ENCODE measurements around the gene EPHA4.
A peak's percentile ranks its signal among the peaks of the same experiment; 100 is the strongest.

EPHA4 gene

DNA sequence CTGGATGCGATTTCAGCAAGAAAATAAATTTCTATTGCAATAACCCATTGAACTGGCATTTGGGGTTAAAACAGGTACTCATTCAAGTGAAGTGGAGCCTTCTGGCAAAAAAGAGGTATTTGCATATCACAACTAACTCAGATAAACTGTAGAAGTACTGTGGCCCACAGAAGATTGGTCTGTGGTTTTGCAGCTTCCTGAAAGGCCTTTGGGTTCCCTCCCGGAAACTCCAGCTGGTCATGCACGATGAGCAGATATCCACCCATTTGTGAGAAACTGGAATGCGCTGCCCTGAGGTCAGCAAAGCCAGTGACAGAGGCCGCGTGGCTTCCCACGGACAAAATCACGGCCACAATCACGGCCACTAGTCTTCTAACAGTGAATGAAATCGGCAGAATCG, 106.3 kb downstream of the EPHA4 start:
- no peak for DNase-seq

DNA sequence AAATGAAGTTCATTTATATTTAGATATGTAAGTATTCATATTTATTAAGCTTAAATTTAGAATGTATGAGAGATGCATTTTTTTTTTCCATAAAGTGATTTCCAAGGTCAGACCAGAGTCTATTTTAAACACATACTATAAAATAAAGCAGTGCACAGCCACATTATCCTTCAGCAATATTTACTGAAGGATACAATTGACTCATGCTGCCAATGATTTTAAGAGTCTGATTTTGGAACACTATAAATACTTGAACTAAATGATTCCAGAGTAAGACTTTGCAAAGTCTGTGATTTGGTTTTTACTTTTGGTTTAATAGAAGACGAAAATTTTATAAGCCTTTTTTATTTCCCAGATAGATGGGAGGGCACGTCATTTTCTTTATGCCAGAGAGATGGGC, 107.1 kb downstream of the EPHA4 start:
- no peak for DNase-seq

DNA sequence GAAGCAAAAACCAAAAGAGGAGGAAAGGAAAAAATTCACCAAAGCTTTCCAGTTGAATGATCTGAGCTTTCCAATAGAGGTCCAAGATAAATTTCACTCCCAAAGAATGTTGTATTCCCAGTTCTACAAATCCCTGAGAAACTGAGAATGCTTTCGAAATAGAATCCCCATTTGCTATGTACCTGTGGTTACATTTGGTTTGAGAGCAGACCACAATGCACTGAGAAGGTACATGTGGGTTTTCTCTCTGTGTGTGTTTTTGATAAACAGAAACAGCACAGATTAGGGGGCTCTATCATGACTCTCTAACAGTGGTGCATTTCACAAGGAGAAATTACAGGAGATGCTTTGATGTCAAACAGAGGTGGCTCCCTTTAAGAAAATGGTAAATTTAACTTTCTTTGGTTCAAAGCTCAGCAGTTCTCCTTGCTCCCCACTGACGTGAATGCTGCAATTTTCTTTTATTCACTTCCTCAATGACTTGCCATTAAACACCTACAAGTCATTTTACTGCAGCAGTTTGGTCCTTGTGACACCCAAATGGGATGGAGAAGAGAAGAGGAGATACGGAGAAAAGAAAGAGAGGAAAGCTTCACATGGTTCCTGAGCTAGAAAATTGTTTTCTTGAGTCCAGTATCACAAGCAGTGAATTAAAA, 108.7 kb downstream of the EPHA4 start:
- peak; percentile 27 for DNase-seq

DNA sequence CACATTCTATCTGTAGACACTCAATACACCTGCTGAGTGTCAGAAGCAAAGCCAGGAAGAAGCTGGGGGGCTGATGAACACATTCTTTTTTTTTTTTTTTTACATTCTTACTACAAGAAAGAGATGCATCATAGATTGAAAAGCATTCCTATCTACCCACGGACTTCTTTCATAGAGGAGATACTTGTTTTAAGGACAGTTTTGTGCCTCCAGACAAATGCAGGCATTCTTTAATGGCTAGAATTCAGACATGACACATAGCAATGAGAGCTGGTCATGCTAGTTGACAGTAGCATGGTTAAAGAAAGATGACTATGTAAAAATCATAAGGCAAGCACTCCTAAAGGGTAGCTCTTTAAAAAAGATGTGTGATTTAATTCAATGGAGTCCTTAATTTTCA, 110.2 kb downstream of the EPHA4 start:
- DNase-seq, result no peak

DNA sequence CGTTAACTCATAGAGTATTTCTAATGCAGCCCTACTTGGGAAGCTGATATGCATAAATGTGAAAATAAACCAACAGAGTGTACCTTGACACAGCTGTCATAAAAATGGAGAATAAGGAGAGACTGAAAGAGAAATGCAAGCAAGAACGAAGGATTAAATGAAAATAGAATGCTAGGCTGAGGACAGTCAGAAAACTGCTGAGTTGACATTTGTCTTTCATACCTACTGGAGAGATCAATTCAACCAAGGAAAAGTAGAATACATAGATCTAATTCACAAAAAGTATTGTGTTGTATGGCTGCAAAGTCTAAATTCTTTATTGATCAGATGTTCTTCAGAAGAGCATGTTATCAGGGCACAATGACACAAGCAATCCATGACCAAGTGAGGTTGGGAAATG, 112.0 kb downstream of the EPHA4 start:
- no peak for DNase-seq

DNA sequence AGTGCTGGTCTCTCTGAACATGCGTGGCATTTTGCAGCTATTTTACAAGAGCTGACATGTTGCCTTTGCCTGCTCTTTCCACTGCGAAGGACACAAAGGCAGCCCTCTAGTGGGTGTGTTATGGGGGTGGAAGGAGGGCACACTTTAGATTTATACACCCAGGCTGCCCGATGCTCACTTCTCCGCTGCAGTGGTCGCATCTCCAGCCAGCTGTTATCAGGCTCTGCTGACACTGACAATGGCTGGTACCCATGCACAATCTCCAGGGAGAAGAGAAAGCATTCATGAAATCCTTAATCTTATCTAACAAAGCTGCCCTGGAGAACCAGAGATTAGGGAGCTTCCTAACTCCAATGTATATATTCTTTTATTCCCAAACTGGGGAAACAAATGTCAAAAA, 113.5 kb downstream of the EPHA4 start:
- DNase-seq, result no peak

DNA sequence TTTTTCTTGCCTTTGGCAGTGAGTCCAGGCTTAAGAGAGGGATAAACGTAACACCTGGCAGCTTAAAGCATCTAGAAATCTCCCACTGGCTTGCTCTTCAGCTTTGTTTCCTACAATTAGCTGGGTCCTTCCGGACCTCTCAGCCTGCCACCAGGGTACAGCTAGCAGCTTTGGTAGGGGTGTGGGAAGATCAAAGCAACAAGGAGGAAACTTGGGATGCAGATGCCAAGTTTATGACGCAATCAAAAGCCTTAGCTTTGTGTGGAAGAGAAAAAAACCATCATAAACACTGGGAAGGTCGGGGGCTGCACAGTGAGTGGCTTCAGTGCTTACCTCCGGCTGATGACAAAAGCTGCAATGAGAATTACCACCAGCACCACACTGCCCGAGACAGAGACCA, 116.9 kb downstream of the EPHA4 start:
- DNase-seq, result no peak

DNA sequence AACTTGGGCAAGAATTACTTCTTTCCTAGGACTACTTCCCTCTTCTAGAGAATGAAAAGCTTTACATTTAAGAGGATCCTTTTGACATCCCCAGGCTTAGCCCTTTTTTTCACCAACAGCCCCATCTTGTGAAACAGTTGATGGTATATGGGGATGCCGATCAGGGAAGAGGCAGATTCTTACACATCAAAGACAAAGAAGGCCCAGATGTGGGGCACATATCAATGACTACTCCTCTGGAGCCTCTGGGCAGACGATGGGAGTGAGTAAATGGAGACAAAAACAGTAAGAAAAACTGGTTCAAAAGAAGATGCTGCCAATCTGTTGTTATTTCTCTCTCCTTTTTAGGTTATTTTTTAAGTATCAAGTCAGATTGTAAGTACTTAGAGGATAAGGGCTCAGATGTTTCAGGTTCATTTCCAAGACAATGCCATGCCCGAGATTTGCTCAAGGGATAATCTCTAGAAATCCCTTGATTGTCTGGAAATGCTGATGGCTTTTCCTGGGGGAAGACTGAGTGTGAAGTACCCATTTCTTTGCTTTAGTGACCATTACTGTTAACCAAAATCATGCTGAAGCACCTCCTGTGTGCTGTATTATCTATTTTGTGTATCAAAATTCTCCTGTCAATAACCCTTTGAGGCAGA, 117.5 kb downstream of the EPHA4 start:
- DNase-seq, result no peak

DNA sequence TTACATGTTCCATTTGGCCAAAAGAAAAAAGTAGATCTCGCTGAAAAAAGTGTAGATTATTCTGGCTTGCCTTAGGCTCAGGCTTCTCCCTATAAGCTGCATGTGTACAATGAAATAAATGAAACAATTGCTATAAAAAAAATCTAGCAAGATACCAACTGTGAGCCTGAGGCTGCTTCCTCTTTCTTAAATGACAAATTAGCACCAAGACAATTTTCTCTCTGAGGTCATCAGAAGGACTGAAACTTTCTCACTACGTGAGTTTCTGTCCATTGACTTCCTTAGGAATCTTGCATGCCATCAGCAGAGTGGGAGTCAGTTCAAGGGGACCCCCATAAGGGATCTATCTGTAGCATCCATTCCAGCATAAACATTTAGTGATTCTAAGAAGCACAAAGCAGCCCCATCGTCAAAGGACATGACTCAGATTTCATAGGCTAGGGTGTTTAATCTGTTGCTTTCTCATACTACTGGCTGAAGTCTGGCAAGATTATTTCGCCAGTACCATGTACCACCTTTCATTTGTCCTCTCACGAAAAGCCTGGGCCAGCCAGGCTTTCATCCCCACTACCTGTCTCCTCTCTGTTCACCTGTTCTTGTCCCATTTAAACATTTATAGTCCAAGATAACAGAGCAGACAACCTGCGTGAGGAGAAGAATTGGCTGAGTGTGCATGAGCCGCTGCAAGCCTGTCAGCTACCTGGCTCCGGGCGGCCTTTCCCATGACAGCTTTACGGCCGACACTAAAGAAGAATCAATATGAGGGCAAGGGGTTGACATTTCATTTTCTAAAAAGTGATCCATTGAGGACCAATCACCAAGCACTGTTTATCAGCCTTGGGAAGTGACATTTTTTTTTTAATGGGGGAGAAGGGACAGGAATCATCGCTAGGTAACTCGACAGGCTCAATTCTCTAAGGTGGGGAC, 120.0 kb downstream of the EPHA4 start:
- no peak for DNase-seq

DNA sequence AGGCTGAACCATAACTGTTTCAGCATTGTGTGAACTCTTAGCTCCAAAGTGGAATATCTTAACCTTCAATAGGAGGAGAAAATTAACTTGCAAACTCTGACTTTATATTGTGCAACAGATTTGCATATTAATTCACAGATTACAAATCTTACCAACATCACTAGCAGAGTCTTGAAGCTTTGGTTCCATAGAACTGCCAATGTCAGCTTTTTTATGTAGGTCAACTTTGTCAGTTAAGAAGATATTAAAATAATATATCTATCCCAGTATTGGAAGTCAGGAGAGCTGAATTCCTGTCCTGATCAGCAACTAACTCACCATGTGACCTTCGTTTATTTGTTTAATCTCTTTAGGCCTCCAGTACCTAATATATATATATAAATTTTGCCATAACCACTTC, 121.8 kb downstream of the EPHA4 start:
- DNase-seq, result no peak

DNA sequence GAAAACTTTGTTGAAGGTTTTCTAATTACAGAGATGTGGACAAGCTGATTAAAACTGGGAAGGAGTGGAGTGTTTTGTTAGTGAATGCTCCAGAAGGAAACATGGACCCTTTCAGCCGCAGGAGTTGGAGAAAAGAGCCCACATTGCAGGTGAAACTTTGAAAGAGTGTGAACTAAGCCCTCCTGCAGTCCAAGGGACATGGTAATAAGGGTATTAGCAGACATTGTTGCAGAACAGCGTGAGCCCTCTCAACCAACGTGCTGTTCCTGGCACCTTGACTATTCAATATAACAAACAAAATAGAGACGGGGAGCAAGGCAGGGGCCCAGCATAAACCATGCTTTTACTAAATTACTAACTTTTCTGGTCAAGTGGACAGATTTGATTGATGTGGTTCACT, 122.7 kb downstream of the EPHA4 start:
- DNase-seq, result no peak

DNA sequence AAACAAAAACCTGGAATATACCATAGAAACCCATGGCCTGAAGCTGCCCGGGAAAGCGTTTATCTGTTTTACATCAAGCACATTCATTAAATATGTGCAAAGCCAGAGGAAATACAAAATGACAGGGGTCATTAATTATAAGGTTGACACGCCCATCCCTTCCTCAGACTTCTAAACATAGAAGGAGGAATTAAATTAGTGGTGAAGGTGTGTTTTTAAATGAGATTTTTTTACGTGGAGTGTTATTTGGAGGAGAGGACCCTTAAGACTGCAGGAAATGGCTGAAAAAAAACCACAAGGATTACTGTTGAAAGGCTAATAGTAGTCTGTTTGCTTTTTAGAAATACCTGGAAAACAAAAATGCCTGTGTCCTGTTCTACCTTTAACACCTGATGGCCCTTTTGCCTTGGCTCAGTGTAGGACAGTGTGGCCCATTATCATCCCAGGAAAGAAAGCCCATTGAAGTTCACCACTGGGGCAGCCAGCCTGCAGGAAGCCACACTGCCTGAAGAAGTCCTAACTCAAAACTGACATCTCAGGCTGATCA, 123.2 kb downstream of the EPHA4 start:
- peak; percentile 9 for DNase-seq

DNA sequence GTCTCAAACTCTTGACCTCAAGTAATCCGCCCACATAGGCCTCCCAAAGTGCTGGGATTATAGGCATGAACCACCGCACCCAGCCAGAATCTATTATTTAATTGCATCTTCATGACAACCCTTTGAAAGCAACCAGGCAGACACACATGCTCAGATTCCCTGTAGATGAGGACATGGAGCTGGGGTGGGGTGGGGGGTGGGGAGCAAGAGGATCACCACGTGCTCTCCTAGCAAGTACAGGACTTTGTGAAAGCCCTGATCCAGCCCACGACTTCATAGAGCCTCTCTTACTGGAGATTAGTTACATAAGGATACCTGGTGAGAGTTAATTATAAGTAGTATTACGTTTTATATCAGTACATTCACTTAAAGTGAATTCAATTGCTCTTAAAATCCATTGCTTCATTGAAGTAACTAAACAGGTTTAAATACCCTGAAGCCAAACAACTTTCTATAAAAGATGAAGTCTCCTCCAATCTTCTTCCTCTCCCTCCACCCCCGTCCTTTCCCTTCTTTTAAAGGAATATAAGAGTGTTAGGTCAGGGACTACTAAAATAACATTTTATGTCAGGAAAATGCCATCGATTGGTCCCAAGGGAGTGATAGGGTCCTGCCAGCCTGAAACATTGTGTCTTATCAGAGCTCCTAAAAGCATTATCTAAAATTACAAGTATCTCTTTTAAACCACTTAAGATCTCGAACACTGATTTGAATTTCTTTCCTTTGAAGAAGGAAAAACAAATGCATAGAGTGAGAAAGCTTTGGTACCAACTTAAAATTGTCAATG, 123.9 kb downstream of the EPHA4 start:
- DNase-seq, result no peak

DNA sequence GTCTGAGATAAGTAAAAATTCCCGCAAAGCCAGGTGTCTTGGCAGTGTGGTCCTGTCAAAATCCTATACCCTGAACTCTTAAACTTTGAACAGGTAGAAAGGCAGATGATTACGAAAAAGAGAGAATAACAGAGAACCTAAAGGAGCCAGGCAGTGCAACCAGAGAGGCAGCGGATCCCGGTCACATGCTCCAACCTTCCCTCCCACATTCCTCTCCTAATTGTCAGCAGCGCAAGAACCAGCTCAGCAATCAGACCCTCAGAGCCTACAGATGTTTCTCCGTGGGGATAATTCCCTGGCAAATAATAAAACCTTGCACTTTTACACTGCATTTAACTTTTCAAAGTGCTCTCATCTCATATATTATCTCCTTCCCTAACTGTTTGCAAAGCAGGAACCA, 124.8 kb downstream of the EPHA4 start:
- DNase-seq, result no peak

DNA sequence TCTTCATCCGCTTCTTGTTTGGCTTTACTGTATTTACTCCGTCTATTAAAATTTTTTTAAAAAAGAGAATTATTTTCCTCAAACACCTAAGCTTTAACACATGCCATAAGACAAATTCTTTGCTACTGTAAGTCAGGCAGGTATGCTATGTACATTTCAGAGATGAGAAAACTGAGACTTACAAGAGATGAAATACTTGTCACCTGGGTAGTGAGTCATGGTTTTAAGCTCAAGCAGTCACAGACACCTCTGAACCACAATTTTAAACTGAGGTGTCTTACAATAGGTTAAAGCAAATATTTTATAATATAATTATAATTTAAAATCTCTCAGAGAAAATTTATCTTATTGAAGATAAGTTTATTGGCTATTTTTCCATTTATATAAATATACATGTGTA, 126.0 kb downstream of the EPHA4 start:
- DNase-seq, result no peak

DNA sequence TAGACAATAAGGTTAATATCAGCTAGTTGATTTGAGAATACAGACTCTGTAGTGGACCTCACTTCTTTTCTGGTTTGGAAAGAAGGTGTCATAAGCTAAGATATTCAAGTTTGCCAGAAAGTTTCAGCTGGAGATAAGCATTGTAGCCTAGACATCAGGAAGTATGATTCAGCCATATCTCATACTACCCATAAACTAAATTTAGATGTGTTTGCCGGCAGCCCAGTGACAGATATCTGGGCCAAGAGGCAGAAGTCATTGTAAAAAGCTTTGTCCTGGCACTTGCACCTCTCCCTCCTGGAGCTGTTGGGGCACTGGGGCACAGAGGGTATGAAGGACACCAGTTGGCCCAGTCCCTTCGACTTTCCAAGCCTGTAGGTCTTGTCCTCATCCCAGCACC, 128.0 kb downstream of the EPHA4 start:
- DNase-seq, result no peak

DNA sequence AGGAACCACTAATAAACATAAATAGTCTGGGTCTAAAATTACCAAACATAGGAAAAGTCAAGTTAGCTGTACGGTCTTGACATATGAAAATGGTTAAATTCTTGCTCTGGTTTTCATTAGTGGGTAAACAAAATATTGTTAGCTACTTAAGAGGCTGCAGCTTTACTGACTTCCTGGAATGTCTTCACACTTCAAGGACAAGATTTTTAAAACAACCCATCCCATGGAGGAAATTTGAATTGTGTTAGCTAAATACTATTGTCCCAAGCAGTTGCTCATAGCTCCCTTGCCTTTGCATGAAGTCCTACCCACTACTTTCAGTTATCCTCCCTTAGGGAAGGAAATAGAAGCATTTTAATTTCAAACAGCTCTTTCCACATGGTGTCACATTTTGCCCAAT, 128.5 kb downstream of the EPHA4 start:
- DNase-seq, result no peak

DNA sequence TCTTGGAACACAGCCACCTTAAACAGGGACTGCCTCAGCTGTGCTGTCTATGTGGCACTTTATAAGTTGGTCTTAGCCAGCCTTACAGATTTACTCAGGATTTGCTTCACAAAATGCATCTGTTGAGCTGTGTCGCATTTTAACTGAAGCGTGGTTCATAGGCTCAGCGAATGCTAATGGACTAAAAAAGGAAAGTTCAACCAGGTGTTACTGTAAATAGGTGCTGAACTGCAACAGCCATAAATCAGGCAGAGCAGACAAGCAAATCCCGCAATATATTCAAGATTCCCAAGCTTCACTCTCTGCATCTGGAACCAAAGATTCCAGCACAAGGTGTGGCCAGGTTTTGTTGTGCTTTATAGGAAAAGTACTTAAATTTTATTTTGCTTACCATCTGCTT, 130.0 kb downstream of the EPHA4 start:
- DNase-seq, result peak; percentile 62

DNA sequence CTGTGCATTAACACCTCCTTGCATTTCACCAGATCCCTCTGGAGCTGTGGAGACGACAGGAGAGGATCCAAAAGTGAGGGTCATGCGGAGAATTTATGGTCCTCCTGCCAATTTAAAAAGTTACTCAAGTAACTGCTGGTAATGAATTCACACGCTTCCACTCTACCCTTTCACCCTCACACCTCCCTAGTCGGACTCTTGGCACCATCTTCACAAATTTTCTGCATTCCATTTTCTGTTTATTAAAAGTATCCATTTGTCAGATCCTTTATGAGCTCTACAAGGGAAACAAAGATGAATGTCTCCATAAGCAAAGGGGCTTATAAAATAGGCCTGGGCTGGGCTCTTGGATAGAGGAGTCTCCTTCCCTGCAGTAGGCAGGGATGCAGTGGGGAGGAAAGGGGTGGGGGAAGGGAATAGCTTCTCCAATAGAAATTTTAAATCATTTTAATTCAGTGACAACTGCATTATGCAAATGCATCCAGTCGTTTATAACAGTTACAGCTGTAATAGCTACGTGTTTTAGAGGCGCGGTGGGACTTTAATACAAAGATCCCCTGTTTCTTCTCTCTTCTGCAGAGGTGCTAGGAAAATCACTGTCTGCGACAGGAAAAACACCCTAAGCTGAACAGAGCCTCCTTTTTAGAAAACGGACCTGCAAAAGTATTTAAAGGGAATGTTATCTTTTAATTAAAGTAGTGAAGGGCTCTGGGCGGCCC, 132.2 kb downstream of the EPHA4 start:
- peak; percentile 43 for DNase-seq

DNA sequence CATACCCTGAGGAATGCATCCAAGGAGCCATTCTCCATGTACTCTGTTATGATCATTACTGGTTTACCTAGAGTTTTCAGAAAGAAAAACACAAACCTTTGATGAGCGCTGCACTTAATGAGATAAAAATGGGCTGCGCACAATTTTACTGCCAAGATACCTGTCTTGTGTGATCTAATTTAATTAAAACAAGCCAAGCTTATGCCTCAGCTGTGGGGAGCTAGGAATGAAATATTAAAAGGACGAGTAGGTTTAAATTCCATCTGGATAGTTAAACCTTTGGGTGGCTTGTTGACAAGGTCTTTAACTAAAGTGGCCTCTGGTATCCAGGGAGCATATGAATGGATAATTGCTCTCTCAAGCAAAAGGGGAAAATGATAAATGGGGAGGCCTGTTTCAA, 135.0 kb downstream of the EPHA4 start:
- DNase-seq, result peak; percentile 41

DNA sequence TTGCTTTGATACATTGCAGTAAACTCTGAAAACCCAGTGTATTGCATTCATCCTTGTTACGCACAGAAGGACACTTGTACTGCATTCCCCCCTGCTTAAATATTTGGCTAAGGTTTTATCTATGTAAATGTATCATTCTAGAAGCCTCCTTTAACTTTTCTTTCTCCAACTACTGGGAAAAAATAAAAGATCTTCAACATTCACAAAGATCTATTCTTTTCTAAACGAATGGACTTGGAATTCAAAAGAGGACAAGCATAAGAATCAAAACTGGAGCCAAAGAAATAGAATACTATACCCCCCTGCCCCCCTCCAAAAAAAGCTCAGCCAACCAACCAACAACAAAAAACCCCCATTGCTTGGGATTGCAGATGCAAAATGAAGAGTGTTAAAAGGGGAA, 136.9 kb downstream of the EPHA4 start:
- no peak for DNase-seq

DNA sequence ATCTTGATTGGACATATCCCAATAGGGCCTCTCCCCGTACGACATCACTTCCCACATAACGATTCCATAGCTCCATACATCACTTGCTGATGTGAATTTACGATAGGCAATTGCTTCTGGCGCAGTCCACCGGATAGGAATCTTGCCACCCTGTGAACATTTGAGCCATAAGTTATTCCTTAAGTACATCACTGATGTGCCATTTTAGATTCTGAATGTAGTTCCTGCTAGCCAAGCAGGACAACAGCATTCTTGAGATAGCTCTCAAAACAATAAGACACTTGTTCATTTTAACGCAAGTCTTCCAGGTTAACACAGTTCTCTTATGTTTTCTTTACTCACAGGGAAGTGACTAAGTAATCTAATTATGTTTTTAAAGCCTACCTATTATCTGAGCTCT, 138.0 kb downstream of the EPHA4 start:
- DNase-seq, result peak; percentile 43

All from NCI-H69 (cell line).